Endothelial cell of umbilical vein (primary cell): ENCODE results near the gene ACTR2. TPM values are rescaled to one million over a fixed set of nuclear protein-coding genes. Genes with fewer than 3 reads are reported as not detected.
"Not testable (repeated sequence)": the region's sequence is repeated elsewhere in the genome, so short reads cannot be mapped to it uniquely, and the experiment has no call there.

Experiments
- BruUV-seq: library from RNA; stranded (reverse); fragments of 400-500 nt; replicated peaks from 2 replicates; lab custom pipeline; 2021; lab: Mats Ljungman, UMichigan
- CTCF ChIA-PET: fragments of 300-600, 350-600 bp; sonication (Branson Sonifier 250); formaldehyde crosslinking; loops from one replicate; lab custom pipeline; 2021; ENCODE audit warnings: antibody characterized with exemption, inconsistent platforms; lab: Charles Lee
- POLR2A ChIA-PET: fragments of 300-600, 350-600 bp; sonication (Branson Sonifier 250); formaldehyde crosslinking; loops from one replicate; lab custom pipeline; 2021; ENCODE audit warnings: antibody characterized with exemption, inconsistent platforms; lab: Charles Lee
- DNase-seq: peaks from one replicate; pipeline ENCODE4 v3.0.0-alpha.2; 2011; ENCODE audit warnings: low read depth, low spot score
- FAIRE-seq: peaks from 2 replicates; lab custom pipeline; 2011; peaks lifted over from hg19 to GRCh38; lab: Jason Lieb, UNC
- H2AFZ ChIP-seq: 2 replicates; pipeline ENCODE4 v1.6.0; 2012; ENCODE audit warnings: low read depth, low read length, control low read depth, inconsistent platforms
- H3K27ac ChIP-seq: 2 replicates; pipeline ENCODE4 v1.5.1; 2011; ENCODE audit warnings: low read depth, mild to moderate bottlenecking, control low read depth, low read length, moderate library complexity; ENCODE audit not compliant: insufficient read depth
- H3K27me3 ChIP-seq, 2 experiments: 2 replicates each; pipeline versions ENCODE4 v1.6.0 to v1.6.1; 2011; ENCODE audit warnings: low read length in 2 of 2, mixed read lengths in 1 of 2; ENCODE audit not compliant: control insufficient read depth in 2 of 2, insufficient read depth in 2 of 2
- H3K36me3 ChIP-seq, 2 experiments: 2 replicates in 1 of 2; 3 replicates in 1 of 2; pipeline ENCODE4 v1.5.1; 2011; ENCODE audit warnings: low read length in 2 of 2, mild to moderate bottlenecking in 1 of 2, moderate library complexity in 1 of 2; ENCODE audit not compliant: control insufficient read depth in 2 of 2, insufficient read depth in 2 of 2; ENCODE audit errors: extremely low read depth in 1 of 2
- H3K4me1 ChIP-seq: 3 replicates; pipeline ENCODE4 v1.5.1; 2011; ENCODE audit warnings: mild to moderate bottlenecking, low read length; ENCODE audit not compliant: control insufficient read depth, insufficient read depth; ENCODE audit errors: extremely low read depth
- H3K4me2 ChIP-seq: 2 replicates; pipeline ENCODE4 v1.6.1; 2011; ENCODE audit warnings: low read length, control low read depth, mixed read lengths; ENCODE audit not compliant: insufficient read depth
- H3K4me3 ChIP-seq, 3 experiments: fragments of 200-600 bp in 1 of 3; sonication (generic), shearing (Covaris generic) in 1 of 3; replicated peaks in 1 of 3; 2 replicates each; pipeline ENCODE4 v1.5.1; 2011 to 2016; ENCODE audit warnings: control low read depth in 3 of 3, low read length in 3 of 3, mild to moderate bottlenecking in 2 of 3, inconsistent platforms in 1 of 3, low read depth in 1 of 3, moderate library complexity in 1 of 3; ENCODE audit not compliant: insufficient read depth in 1 of 3
- H3K79me2 ChIP-seq: 2 replicates; pipeline ENCODE4 v1.6.0; 2012; ENCODE audit warnings: low read length, inconsistent platforms; ENCODE audit not compliant: control insufficient read depth, insufficient read depth
- H3K9ac ChIP-seq: replicated peaks from 2 replicates; pipeline ENCODE3; 2011; ENCODE audit warnings: low read length, control low read depth; ENCODE audit not compliant: insufficient read depth; ENCODE audit errors: extremely low read depth
- H3K9me1 ChIP-seq: replicated peaks from 3 replicates; pipeline ENCODE4 v1.6.0; 2011; ENCODE audit warnings: mild to moderate bottlenecking, low read length; ENCODE audit not compliant: control insufficient read depth, insufficient read depth; ENCODE audit errors: extremely low read depth
- H3K9me3 ChIP-seq: replicated peaks from 2 replicates; pipeline ENCODE4 v1.5.1; 2012; ENCODE audit warnings: low read length, inconsistent platforms; ENCODE audit not compliant: control insufficient read depth, insufficient read depth
- H4K20me1 ChIP-seq: replicated peaks from 2 replicates; pipeline ENCODE3; 2011; ENCODE audit warnings: mild to moderate bottlenecking, low read length; ENCODE audit not compliant: control insufficient read depth, insufficient read depth; ENCODE audit errors: extremely low read depth
- EZH2 ChIP-seq: IDR thresholded peaks from 2 replicates; pipeline ENCODE4 v1.6.1; 2012; ENCODE audit warnings: borderline replicate concordance, low read depth, mild to moderate bottlenecking, moderate library complexity, low read length, inconsistent platforms; ENCODE audit not compliant: severe bottlenecking
- FOS ChIP-seq: IDR thresholded peaks from 2 replicates; pipeline ENCODE4 v1.6.1; 2011; ENCODE audit warnings: mild to moderate bottlenecking, low read length, moderate library complexity, borderline replicate concordance; ENCODE audit not compliant: insufficient read depth
- GATA2 ChIP-seq: IDR thresholded peaks from 2 replicates; pipeline ENCODE4 v1.7.0; 2011; ENCODE audit warnings: low read depth, mild to moderate bottlenecking, moderate library complexity, mixed read lengths, low read length; ENCODE audit not compliant: insufficient read length, insufficient read depth
- JUN ChIP-seq: IDR thresholded peaks from 2 replicates; pipeline ENCODE4 v1.6.1; 2011; ENCODE audit warnings: borderline replicate concordance, low read depth; ENCODE audit not compliant: insufficient read length, insufficient read depth
- MAX ChIP-seq: IDR thresholded peaks from 2 replicates; pipeline ENCODE4 v1.6.1; 2011; ENCODE audit not compliant: insufficient read depth, insufficient read length
- MYC ChIP-seq: IDR thresholded peaks from one replicate; pipeline ENCODE4 v1.6.1; 2011; ENCODE audit warnings: mild to moderate bottlenecking, low read depth, low read length
- POLR2A ChIP-seq: IDR thresholded peaks from 2 replicates; pipeline ENCODE4 v1.6.1; 2012; ENCODE audit warnings: low read depth, mild to moderate bottlenecking, control low read depth, low read length
- POLR2AphosphoS5 ChIP-seq: IDR thresholded peaks from 2 replicates; pipeline ENCODE4 v1.6.1; 2012; ENCODE audit warnings: low read depth, mild to moderate bottlenecking, control low read depth, low read length, moderate library complexity; ENCODE audit not compliant: insufficient read depth
- dilution Hi-C: fragments of 300-500 bp; cut with MboI; formaldehyde crosslinking; loops from one replicate; pipeline ENCODE4 v1.15.0; 2019; ENCODE audit warnings: low sequenced_read_pairs; ENCODE audit not compliant: extremely low pct_ligation_motif_present
- intact Hi-C: fragments of 100-400 bp; cut with micrococcal nuclease; formaldehyde crosslinking; loops from one replicate; pipeline ENCODE4 v1.10.0; 2022
- polyA plus RNA-seq, 4 experiments: library from polyadenylated mRNA; depleted of rRNA in 3 of 4; stranded (reverse) in 3 of 4; unstranded in 1 of 4; fragments of >200 nt; gene quantifications; 2 replicates each; pipeline versions ENCODE4 v1.2.1 to v1.2.3, GENCODE V29; 2011 to 2012; ENCODE audit warnings: missing spikeins in 1 of 4
- total RNA-seq: library from RNA; stranded (reverse); gene quantifications from 2 replicates; pipeline ENCODE4 v1.2.3, GENCODE V29; 2021

ACTR2 gene
- total and polyA plus RNA-seq, 2 donors (not counting 3 experiments of a cell fraction or from before 2014, with no cell fraction given), result 48.7 to 287 TPM

- peaks cover 4 to 9% of the 10 kb centered on the region in 2 experiments for H3K27me3 ChIP-seq
- intact Hi-C loops, result no loop called here
- H3K79me2 ChIP-seq, result no peaks in the 10 kb centered on the region
- no peaks in the 10 kb centered on the region for H3K36me3 ChIP-seq
- ChIA-PET CTCF (no interaction called here), POLR2A (no interaction called here)
- no peaks in the 10 kb centered on the region for H4K20me1 ChIP-seq
- H3K9ac ChIP-seq, result no peak overlapping the region
- dilution Hi-C loops, result no loop called here
- no peaks in the 10 kb centered on the region for H3K9me3 ChIP-seq
- FAIRE-seq, result no peak
- no peak overlapping the region for H3K4me2 ChIP-seq
- peaks cover 13% of the 10 kb centered on the region for H3K4me1 ChIP-seq
- H3K27ac ChIP-seq, result no peak overlapping the region
- no peak overlapping the region for H2AFZ ChIP-seq
- no peak overlapping the region for H3K4me3 ChIP-seq
- TF ChIP-seq FOS, result no peak
- no peak for TF ChIP-seq POLR2AphosphoS5
- no peak for TF ChIP-seq MYC
- no peak for TF ChIP-seq JUN
- no peak for TF ChIP-seq POLR2A
- TF ChIP-seq MAX, result no peak
- TF ChIP-seq EZH2, result no peak
- no peak for TF ChIP-seq GATA2
- no peaks in the 10 kb centered on the region for H3K9me1 ChIP-seq
- no peak for DNase-seq
- BruUV-seq, result no TSS peak
Measured at GRCh38 chr2:65182570-65182969, 45.1 kb upstream of the ACTR2 start.

DNA sequence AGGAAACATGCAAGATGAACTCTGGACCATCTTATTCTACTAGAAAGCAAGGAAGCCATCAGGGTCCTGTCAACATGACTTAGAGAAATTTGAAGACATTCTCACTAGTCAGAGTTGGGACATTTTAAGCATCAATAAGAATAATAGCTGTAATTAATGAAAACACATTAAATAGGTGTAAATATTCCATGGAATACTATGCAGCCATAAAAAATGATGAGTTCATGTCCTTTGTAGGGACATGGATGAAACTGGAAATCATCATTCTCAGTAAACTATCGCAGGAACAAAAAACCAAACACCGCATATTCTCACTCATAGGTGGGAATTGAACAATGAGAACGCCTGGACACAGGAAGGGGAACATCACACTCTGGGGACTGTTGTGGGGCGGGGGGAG is 44.2 kb upstream of the ACTR2 start:
- POLR2A ChIA-PET, dilution Hi-C loops: not testable (repeated sequence)

More for the DNA sequence above, 44.2 kb upstream of the ACTR2 start:
- H3K4me3 ChIP-seq, H3K79me2 ChIP-seq, CTCF ChIA-PET, BruUV-seq, DNase-seq, H3K4me2 ChIP-seq, H3K9ac ChIP-seq, intact Hi-C loops, H3K9me3 ChIP-seq, H3K27ac ChIP-seq, FAIRE-seq, H4K20me1 ChIP-seq, H3K9me1 ChIP-seq, H3K27me3 ChIP-seq, H2AFZ ChIP-seq, H3K36me3 ChIP-seq: not testable (repeated sequence)
- peaks cover 13% of the 10 kb centered on the region for H3K4me1 ChIP-seq
